ENCODE data around the gene ENOX1.

GRCh38 chr13:43770871-43771270, 15.9 kb downstream of the ENOX1 start:
- no peak for TF ChIP-seq MIER3 (CRISPR knock-in tag; IDR thresholded peaks at IDR 0.05; ENCODE audit: borderline replicate concordance)
- TF ChIP-seq POLR2A (IDR thresholded peaks at IDR 0.05; ENCODE audit: insufficient read depth in 1 of 2, low read depth in 2 of 2, low read length in 2 of 2): no peak
- no peak for TF ChIP-seq HNRNPLL (IDR thresholded peaks at IDR 0.05; ENCODE audit: low read depth, low read length, poor library complexity, severe bottlenecking)
- no peak for TF ChIP-seq NFATC3 (CRISPR knock-in tag; IDR thresholded peaks at IDR 0.05)
- TF ChIP-seq SNAPC5 (CRISPR knock-in tag; IDR thresholded peaks at IDR 0.05; ENCODE audit: borderline replicate concordance): no peak
- TF ChIP-seq TARDBP (CRISPR knock-in tag; IDR thresholded peaks at IDR 0.05): no peak
- no peak for TF ChIP-seq CTCF (CRISPR knock-in tag; IDR thresholded peaks at IDR 0.05)
- no peak for TF ChIP-seq ZNF34 (CRISPR knock-in tag; IDR thresholded peaks at IDR 0.05; ENCODE audit: borderline replicate concordance)
- TF ChIP-seq ZSCAN29 (CRISPR knock-in tag; conservative IDR thresholded peaks at IDR 0.05): no peak
- no peak for TF ChIP-seq FOXK1 (CRISPR knock-in tag; IDR thresholded peaks at IDR 0.05; ENCODE audit: borderline replicate concordance, low read depth)
- TF ChIP-seq PBX3 (CRISPR knock-in tag; IDR thresholded peaks at IDR 0.05; ENCODE audit: borderline replicate concordance): no peak

Measured in HepG2 (cell line).